Common myeloid progenitor, CD34-positive (primary cell): ENCODE data around the gene ADAMTSL2.

Experiments used
- CTCF ChIA-PET: fragments of 350-600 bp; sonication (Branson Sonifier 250); formaldehyde crosslinking; loops from one replicate; lab custom pipeline; 2021; ENCODE audit warnings: antibody characterized with exemption; lab: Charles Lee
- POLR2A ChIA-PET: fragments of 350-600 bp; sonication (Branson Sonifier 250); formaldehyde crosslinking; loops from one replicate; lab custom pipeline; 2021; ENCODE audit warnings: antibody characterized with exemption; lab: Charles Lee
- DNase-seq, 3 donors: peaks; one replicate each; pipeline versions ENCODE4 v3.0.0 to v3.0.0-alpha.2; 2013
- H3K27ac ChIP-seq, 2 experiments: 1 replicate in 1 of 2; 2 replicates in 1 of 2; pipeline ENCODE4 v1.7.0; 2013; ENCODE audit warnings: inconsistent platforms in 2 of 2, low read length in 2 of 2, mild to moderate bottlenecking in 2 of 2, low read depth in 1 of 2, moderate library complexity in 1 of 2; ENCODE audit not compliant: severe bottlenecking in 2 of 2, insufficient read depth in 1 of 2, poor library complexity in 1 of 2
- H3K27me3 ChIP-seq, 5 experiments: replicated peaks in 2 of 5; 1 replicate in 3 of 5; 2 replicates in 2 of 5; pipeline versions ENCODE4 v1.6.1 to v1.7.0; 2013; ENCODE audit warnings: low read length in 4 of 5, mild to moderate bottlenecking in 2 of 5, moderate library complexity in 2 of 5, inconsistent platforms in 1 of 5; ENCODE audit not compliant: insufficient read depth in 5 of 5, control insufficient read depth in 4 of 5
- H3K36me3 ChIP-seq, 4 experiments: 1 replicate in 2 of 4; 2 replicates in 2 of 4; pipeline versions ENCODE4 v1.6.1 to v1.7.0; 2013; ENCODE audit warnings: low read length in 3 of 4, control low read depth in 1 of 4, mild to moderate bottlenecking in 1 of 4; ENCODE audit not compliant: control insufficient read depth in 4 of 4, insufficient read depth in 4 of 4
- H3K4me1 ChIP-seq, 4 experiments: 1 replicate in 3 of 4; 2 replicates in 1 of 4; pipeline versions ENCODE4 v1.6.1 to v1.7.1; 2013; ENCODE audit warnings: low read length in 3 of 4, mild to moderate bottlenecking in 3 of 4, control low read depth in 1 of 4, inconsistent platforms in 1 of 4, moderate library complexity in 1 of 4; ENCODE audit not compliant: control insufficient read depth in 4 of 4, insufficient read depth in 4 of 4; ENCODE audit errors: control extremely low read depth in 1 of 4
- H3K4me3 ChIP-seq, 7 experiments: 1 replicate in 4 of 7; 2 replicates in 3 of 7; pipeline versions ENCODE4 v1.5.1 to v1.7.0; 2013; ENCODE audit warnings: mild to moderate bottlenecking in 7 of 7, low read length in 6 of 7, moderate library complexity in 6 of 7, inconsistent platforms in 2 of 7, low read depth in 2 of 7, control low read depth in 1 of 7; ENCODE audit not compliant: insufficient read depth in 4 of 7, control insufficient read depth in 1 of 7; ENCODE audit errors: extremely low read depth in 1 of 7
- H3K9me3 ChIP-seq, 5 experiments: 1 replicate in 4 of 5; 2 replicates in 1 of 5; pipeline versions ENCODE4 v1.6.1 to v1.7.1; 2013; ENCODE audit warnings: low read length in 4 of 5, mild to moderate bottlenecking in 2 of 5, inconsistent platforms in 1 of 5, low read depth in 1 of 5, moderate library complexity in 1 of 5; ENCODE audit not compliant: control insufficient read depth in 4 of 5, insufficient read depth in 2 of 5; ENCODE audit errors: control extremely low read depth in 1 of 5
- WGBS: methylation state at CpG from one replicate; pipeline ENCODE4 v1.1.5; 2013; ENCODE audit not compliant: insufficient coverage; 5-methylcytosine and 5-hydroxymethylcytosine counted together

ADAMTSL2 gene

DNA sequence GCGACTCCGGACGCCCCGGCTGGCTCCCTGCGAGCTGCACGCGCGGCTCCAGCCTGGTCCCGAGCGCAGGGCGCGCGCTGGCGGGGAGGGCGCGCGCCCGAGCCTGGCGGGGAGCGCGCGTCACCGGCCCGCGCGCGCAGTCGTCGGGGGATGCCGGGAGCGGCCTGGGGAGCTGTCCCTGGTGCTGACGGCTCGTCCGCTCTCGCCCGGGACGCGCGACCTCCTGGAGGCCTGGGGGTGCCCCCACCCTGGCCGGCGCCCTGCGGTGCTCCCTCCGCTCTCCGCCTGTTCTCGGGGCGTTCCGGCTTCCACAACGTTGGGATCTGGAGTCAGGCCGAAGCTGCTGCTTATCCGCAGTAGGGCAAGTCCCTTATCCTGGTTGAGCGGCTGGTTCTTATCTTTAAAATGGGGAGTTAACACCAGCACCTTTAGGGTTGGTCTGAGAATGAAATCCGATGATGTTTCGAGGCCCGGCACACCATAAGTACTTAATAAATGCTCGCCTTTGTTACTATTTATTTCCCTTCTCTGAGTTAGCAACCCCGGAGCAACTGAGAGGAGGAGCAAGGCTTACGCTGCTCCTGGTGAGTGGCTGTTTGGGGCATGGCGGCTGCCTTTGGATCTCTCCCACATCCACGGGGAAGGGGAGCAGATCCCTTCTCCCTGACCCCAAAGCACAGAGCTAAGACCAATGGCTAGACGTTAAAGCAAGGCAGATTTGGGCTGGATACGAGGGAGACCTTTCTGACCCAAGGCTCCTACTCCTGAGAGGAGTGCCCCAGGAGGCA is 75.0 kb downstream of the ADAMTSL2 start, which contains the start of gene FAM163B:
FAM163B (minus strand) TSS at position 79 of the 788 bp plus-strand sequence. CDS start 29,166 bp downstream, outside the sequence.
- no peaks in the 10 kb centered on the region for H3K9me3 ChIP-seq
- CTCF ChIA-PET = no interaction called here
- DNase-seq = peak; percentile 32 to 79 (median 74)
- no peak within 1 kb of the TSS for H3K27ac ChIP-seq
- POLR2A ChIA-PET = interaction anchor here (0.8 kb wide), 1 partner anchor 19 kb away, joined by 3 read pairs; no protein-coding TSS in a partner anchor
- no peaks in the 10 kb centered on the region for H3K36me3 ChIP-seq
- 10% methylated on average over 55 of the region's 61 CpGs for WGBS
- peaks cover 0 to 2% (median 0%) of the 10 kb centered on the region in 4 experiments for H3K4me1 ChIP-seq
- H3K4me3 ChIP-seq = peak within 1 kb of the TSS in 1 of 7 experiments; percentile 11
- H3K27me3 ChIP-seq = peaks cover 0 to 98% (median 24%) of the 10 kb centered on the region in 5 experiments

DNA sequence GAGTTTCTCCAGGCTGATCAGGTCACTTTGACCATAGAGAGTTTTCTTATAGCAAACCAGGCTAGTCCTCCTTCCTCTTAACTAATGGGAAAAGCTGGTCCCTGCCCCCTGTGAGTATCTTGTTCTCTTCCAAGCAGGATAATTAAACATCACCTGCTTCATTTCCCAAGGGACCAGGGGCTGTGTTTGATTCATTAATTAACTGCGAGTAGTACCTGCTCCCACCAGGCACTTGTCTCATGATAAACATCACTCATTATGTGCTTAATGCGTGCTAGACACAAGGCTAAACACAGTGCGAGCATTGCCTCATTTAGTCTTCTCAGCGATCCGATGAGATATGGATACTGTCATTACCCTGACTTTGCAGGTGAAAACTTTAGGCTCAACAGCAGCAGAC is 76.3 kb downstream of the ADAMTSL2 start:
- H3K36me3 ChIP-seq = no peaks in the 10 kb centered on the region
- H3K9me3 ChIP-seq = no peaks in the 10 kb centered on the region
- no peak for DNase-seq
- ChIA-PET CTCF (interaction anchor here (0.7 kb wide), 1 partner anchor 77 kb away, joined by 3 read pairs; no protein-coding TSS in a partner anchor), POLR2A (no interaction called here)
- no peak overlapping the region for H3K4me3 ChIP-seq
- 97% methylated on average over 5 of the region's 5 CpGs for WGBS
- H3K27ac ChIP-seq = no peak overlapping the region
- peaks cover 0 to 2% (median 0%) of the 10 kb centered on the region in 4 experiments for H3K4me1 ChIP-seq
- peaks cover 0 to 98% (median 26%) of the 10 kb centered on the region in 5 experiments for H3K27me3 ChIP-seq

DNA sequence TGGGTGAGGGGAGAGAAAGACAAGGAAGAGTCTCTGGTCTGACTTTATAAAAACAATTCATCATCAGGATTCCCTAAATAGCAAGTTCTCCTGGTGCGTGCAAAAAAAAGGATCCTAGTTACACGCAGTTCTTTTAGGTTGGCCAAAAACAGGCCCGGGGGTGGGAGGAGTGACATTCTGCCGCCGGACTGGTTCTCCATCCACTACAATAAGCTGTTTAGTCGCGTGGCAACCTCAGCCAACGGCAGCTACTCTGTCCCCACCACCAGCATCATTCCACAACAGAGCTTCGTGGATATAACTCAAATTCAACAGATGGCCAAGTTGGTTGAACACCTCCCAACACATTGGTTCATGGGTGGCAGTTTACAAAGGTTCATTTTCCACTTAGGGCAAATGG is 77.5 kb downstream of the ADAMTSL2 start:
- Histone ChIP-seq H3K27ac (no peak overlapping the region), H3K4me3 (no peak overlapping the region), H3K27me3 (peaks cover 0 to 96% (median 33%) of the 10 kb centered on the region in 5 experiments), H3K9me3 (no peaks in the 10 kb centered on the region), H3K36me3 (no peaks in the 10 kb centered on the region), H3K4me1 (peaks cover 0 to 2% (median 0%) of the 10 kb centered on the region in 4 experiments)
- no peak for DNase-seq
- 84% methylated on average over 7 of the region's 9 CpGs for WGBS
- CTCF ChIA-PET = no interaction called here
- POLR2A ChIA-PET = no interaction called here

DNA sequence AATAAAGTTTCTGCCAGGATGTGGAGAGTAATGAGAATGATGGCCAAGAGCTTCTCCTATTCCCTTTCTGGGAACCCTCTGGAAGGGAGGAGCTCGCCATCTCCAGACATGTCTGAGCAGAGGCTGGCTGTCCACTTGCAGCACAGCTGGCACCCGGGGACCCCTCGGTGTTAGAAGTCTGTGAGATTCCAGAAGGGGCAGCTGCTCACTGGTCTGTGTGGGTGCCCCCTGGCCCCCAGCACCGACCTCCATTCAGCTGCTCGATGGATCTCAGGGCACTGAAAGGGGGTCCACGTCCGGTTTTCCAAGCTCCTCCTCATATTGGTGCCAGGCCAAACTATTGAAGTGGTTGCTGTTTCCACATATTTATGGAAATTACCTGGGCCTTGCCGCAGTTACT is 78.3 kb downstream of the ADAMTSL2 start:
- Histone ChIP-seq H3K9me3 (no peaks in the 10 kb centered on the region), H3K4me3 (no peak overlapping the region), H3K27me3 (peaks cover 0 to 96% (median 26%) of the 10 kb centered on the region in 5 experiments), H3K27ac (no peak overlapping the region), H3K36me3 (no peaks in the 10 kb centered on the region), H3K4me1 (peaks cover 0 to 2% (median 0%) of the 10 kb centered on the region in 4 experiments)
- ChIA-PET POLR2A (no interaction called here), CTCF (no interaction called here)
- no peak for DNase-seq
- 92% methylated on average over 8 of the region's 8 CpGs for WGBS

DNA sequence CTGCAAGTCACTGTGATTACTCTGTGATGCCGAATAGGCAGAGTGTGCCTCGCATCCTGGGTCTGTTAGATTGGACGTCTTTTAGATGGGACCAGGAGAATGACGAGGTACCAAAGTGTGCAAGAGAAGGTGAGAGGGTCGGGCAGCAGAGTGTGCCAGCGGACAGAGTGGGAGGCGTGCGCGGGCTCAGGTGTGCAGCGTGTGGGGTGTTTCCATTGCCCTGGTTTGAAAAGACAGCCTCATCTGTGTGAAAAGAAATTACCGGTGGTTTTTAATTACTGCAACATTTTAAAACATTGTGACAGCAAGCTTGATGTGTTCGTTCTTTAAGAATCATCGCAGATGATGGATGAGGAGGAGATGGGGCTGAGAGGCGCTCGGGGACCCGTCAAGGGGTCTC is 78.9 kb downstream of the ADAMTSL2 start:
- no peak for DNase-seq
- no peaks in the 10 kb centered on the region for H3K9me3 ChIP-seq
- 94% methylated on average over 16 of the region's 16 CpGs for WGBS
- H3K27ac ChIP-seq = no peak overlapping the region
- H3K27me3 ChIP-seq = peaks cover 0 to 96% (median 26%) of the 10 kb centered on the region in 5 experiments
- ChIA-PET POLR2A (no interaction called here), CTCF (no interaction called here)
- H3K4me3 ChIP-seq = no peak overlapping the region
- H3K4me1 ChIP-seq = peaks cover 0 to 2% (median 0%) of the 10 kb centered on the region in 4 experiments
- no peaks in the 10 kb centered on the region for H3K36me3 ChIP-seq

DNA sequence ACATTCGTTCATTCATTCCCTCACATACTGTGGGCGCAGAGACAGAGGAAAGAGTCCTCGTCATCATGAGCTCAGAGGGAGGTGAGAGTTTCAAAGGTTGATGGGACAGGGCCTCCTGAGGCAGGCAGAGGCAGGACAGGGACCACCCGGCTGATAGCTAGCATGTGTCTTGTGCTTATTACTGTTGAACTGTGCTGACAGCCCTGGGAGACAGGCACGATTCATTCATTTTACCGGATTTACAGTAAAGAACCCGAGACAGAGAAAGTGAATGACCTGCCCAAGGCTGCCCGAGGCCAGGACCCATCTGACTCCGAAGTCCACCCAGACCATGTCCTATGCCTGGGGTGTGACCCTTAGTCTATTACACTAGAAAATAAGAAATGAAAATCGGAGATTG is 79.6 kb downstream of the ADAMTSL2 start:
- CTCF ChIA-PET = no interaction called here
- no peaks in the 10 kb centered on the region for H3K36me3 ChIP-seq
- no peak overlapping the region for H3K27ac ChIP-seq
- DNase-seq = no peak
- WGBS = 84% methylated on average over 9 of the region's 10 CpGs
- H3K4me3 ChIP-seq = no peak overlapping the region
- H3K4me1 ChIP-seq = no peaks in the 10 kb centered on the region
- POLR2A ChIA-PET = no interaction called here
- peaks cover 0 to 93% (median 26%) of the 10 kb centered on the region in 5 experiments for H3K27me3 ChIP-seq
- H3K9me3 ChIP-seq = no peaks in the 10 kb centered on the region

DNA sequence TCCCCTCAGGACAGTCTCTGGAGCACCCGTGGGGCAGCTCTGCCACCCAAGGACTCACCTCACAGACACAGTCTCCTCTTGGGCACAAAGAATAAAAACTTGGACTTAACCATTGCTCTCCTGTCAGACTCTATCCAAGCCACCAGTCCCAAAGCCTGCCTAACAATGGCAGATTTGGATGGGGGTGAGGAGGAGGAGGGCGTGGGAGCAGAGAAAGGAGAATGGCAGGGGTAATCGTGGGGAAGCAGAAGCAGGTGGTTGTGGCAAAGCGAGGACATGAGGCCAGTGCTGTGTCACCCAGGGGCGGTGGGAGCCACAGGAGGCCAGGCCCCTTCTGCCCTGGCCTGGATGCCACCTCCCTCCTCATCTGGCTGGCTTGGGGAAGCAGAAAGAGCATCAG is 80.2 kb downstream of the ADAMTSL2 start:
- DNase-seq = no peak
- no peaks in the 10 kb centered on the region for H3K9me3 ChIP-seq
- peaks cover 0 to 4% (median 3%) of the 10 kb centered on the region in 4 experiments for H3K4me1 ChIP-seq
- H3K27me3 ChIP-seq = peaks cover 0 to 87% (median 28%) of the 10 kb centered on the region in 5 experiments
- no peaks in the 10 kb centered on the region for H3K36me3 ChIP-seq
- H3K27ac ChIP-seq = no peak overlapping the region
- ChIA-PET POLR2A (no interaction called here), CTCF (no interaction called here)
- H3K4me3 ChIP-seq = no peak overlapping the region
- 46% methylated on average over 4 of the region's 5 CpGs for WGBS
